ENCODE measurements around the gene RSU1.

DNA sequence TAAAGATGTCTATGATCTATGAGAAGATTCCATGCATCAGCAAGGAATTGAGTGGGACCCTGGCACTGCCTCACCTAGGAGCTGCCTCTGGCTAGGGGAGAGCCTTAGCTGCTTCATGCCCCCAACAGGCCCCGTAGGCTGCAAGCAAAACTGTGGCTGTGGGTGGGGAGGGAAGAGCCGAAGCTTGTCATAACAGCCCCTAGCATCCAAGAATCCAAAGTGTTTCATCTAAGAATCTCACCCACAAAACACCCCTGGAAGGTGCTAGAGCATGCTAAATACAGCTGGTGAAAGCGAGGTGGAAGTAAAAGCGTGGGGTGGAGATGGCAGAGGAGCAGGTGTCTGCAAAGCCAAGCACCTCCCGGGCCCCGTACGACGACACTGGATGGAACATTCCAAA is 208.0 kb downstream of the RSU1 start:
- TF ChIP-seq, protein P1, sequence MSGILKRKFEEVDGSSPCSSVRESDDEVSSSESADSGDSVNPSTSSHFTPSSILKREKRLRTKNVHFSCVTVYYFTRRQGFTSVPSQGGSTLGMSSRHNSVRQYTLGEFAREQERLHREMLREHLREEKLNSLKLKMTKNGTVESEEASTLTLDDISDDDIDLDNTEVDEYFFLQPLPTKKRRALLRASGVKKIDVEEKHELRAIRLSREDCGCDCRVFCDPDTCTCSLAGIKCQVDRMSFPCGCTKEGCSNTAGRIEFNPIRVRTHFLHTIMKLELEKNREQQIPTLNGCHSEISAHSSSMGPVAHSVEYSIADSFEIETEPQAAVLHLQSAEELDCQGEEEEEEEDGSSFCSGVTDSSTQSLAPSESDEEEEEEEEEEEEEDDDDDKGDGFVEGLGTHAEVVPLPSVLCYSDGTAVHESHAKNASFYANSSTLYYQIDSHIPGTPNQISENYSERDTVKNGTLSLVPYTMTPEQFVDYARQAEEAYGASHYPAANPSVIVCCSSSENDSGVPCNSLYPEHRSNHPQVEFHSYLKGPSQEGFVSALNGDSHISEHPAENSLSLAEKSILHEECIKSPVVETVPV (CRISPR knock-in tag; IDR thresholded peaks at IDR 0.05) = no peak
- TF ChIP-seq CSDC2 (CRISPR knock-in tag; IDR thresholded peaks at IDR 0.05) (no peak), OSR1 (CRISPR knock-in tag; IDR thresholded peaks at IDR 0.05) (no peak), ZC3H10 (CRISPR knock-in tag; IDR thresholded peaks at IDR 0.05) (no peak), ZFP3 (CRISPR knock-in tag; IDR thresholded peaks at IDR 0.05) (no peak), ZFP30 (CRISPR knock-in tag; IDR thresholded peaks at IDR 0.05) (no peak), TOX (CRISPR knock-in tag; IDR thresholded peaks at IDR 0.05; ENCODE audit: borderline replicate concordance) (no peak), ISL1 (CRISPR knock-in tag; IDR thresholded peaks at IDR 0.05) (no peak), ARNTL (CRISPR knock-in tag; IDR thresholded peaks at IDR 0.05; ENCODE audit: borderline replicate concordance, low read depth) (no peak), ZNF565 (CRISPR knock-in tag; conservative IDR thresholded peaks at IDR 0.05; ENCODE audit: low read depth) (no peak), BACH2 (CRISPR knock-in tag; IDR thresholded peaks at IDR 0.05; ENCODE audit: borderline replicate concordance) (no peak)
- TF ChIP-seq, protein P2, sequence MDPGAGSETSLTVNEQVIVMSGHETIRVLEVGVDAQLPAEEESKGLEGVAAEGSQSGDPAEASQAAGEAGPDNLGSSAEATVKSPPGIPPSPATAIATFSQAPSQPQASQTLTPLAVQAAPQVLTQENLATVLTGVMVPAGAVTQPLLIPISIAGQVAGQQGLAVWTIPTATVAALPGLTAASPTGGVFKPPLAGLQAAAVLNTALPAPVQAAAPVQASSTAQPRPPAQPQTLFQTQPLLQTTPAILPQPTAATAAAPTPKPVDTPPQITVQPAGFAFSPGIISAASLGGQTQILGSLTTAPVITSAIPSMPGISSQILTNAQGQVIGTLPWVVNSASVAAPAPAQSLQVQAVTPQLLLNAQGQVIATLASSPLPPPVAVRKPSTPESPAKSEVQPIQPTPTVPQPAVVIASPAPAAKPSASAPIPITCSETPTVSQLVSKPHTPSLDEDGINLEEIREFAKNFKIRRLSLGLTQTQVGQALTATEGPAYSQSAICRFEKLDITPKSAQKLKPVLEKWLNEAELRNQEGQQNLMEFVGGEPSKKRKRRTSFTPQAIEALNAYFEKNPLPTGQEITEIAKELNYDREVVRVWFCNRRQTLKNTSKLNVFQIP (CRISPR knock-in tag; IDR thresholded peaks at IDR 0.05; ENCODE audit: borderline replicate concordance, low read depth) = no peak
- TF ChIP-seq, protein P3, sequence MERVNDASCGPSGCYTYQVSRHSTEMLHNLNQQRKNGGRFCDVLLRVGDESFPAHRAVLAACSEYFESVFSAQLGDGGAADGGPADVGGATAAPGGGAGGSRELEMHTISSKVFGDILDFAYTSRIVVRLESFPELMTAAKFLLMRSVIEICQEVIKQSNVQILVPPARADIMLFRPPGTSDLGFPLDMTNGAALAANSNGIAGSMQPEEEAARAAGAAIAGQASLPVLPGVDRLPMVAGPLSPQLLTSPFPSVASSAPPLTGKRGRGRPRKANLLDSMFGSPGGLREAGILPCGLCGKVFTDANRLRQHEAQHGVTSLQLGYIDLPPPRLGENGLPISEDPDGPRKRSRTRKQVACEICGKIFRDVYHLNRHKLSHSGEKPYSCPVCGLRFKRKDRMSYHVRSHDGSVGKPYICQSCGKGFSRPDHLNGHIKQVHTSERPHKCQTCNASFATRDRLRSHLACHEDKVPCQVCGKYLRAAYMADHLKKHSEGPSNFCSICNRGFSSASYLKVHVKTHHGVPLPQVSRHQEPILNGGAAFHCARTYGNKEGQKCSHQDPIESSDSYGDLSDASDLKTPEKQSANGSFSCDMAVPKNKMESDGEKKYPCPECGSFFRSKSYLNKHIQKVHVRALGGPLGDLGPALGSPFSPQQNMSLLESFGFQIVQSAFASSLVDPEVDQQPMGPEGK (CRISPR knock-in tag; IDR thresholded peaks at IDR 0.05; ENCODE audit: borderline replicate concordance) = no peak
